Sigmoid colon (tissue), 4 donors: Measurements from ENCODE around the gene ATRNL1.

Source experiments
- POLR2A ChIP-seq, 2 donors: fragments of 450-650 bp; IDR thresholded peaks; one replicate each; pipeline ENCODE4 v1.6.1; 2016; ENCODE audit warnings: antibody characterized with exemption in 2 of 2, mild to moderate bottlenecking in 2 of 2, moderate library complexity in 2 of 2
- POLR2AphosphoS5 ChIP-seq, 4 donors: sonication (generic); formaldehyde crosslinking; IDR thresholded peaks; one replicate each; pipeline ENCODE4 v1.6.1; 2017; ENCODE audit warnings: antibody characterized with exemption in 4 of 4
- TF ChIP-seq, protein P1 (sequence below), 4 experiments: fragments of 450-650 bp in 3 of 4; fragments of 200-600 bp in 1 of 4; IDR thresholded peaks; one replicate each; pipeline ENCODE4 v1.5.1; 2016 to 2019; ENCODE audit warnings: antibody characterized with exemption in 4 of 4, mild to moderate bottlenecking in 3 of 4, moderate library complexity in 2 of 4

- TF ChIP-seq, protein P1, sequence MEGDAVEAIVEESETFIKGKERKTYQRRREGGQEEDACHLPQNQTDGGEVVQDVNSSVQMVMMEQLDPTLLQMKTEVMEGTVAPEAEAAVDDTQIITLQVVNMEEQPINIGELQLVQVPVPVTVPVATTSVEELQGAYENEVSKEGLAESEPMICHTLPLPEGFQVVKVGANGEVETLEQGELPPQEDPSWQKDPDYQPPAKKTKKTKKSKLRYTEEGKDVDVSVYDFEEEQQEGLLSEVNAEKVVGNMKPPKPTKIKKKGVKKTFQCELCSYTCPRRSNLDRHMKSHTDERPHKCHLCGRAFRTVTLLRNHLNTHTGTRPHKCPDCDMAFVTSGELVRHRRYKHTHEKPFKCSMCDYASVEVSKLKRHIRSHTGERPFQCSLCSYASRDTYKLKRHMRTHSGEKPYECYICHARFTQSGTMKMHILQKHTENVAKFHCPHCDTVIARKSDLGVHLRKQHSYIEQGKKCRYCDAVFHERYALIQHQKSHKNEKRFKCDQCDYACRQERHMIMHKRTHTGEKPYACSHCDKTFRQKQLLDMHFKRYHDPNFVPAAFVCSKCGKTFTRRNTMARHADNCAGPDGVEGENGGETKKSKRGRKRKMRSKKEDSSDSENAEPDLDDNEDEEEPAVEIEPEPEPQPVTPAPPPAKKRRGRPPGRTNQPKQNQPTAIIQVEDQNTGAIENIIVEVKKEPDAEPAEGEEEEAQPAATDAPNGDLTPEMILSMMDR (IDR thresholded peaks at IDR 0.05) = no peak
- TF ChIP-seq POLR2AphosphoS5 (IDR thresholded peaks at IDR 0.05) (no peak), POLR2A (IDR thresholded peaks at IDR 0.05) (no peak)
Observed at GRCh38 chr10:115555887-115556402, 462.8 kb downstream of the ATRNL1 start.
